OCI-LY1 (cell line): ENCODE results near the gene LYPLA2.
"Not testable (repeated sequence)": the region's sequence is repeated elsewhere in the genome, so short reads cannot be mapped to it uniquely, and the experiment has no call there.

Experiments used
- H2AFZ ChIP-seq: fragments of 200-600 bp; sonication (generic), shearing (Covaris generic); 2 replicates; pipeline ENCODE4 v1.6.0; 2014; ENCODE audit warnings: antibody characterized with exemption, mild to moderate bottlenecking, low read length
- H3F3A ChIP-seq: fragments of 200-600 bp; sonication (generic), shearing (Covaris generic); 2 replicates; pipeline ENCODE4 v1.6.0; 2014; ENCODE audit warnings: mild to moderate bottlenecking, antibody characterized with exemption, low read length, moderate library complexity; ENCODE audit not compliant: insufficient read depth
- H3K27ac ChIP-seq: fragments of 200-600 bp; sonication (generic); 2 replicates; pipeline ENCODE4 v1.5.1; 2014; ENCODE audit warnings: low read length, mixed run types, mild to moderate bottlenecking, low read depth; ENCODE audit not compliant: poor library complexity, severe bottlenecking
- H3K27me3 ChIP-seq: fragments of 200-600 bp; sonication (generic); 2 replicates; pipeline ENCODE4 v1.6.0; 2014; ENCODE audit warnings: antibody characterized with exemption, mild to moderate bottlenecking, low read length, moderate library complexity; ENCODE audit not compliant: insufficient read depth
- H3K36me3 ChIP-seq: fragments of 200-600 bp; sonication (generic); 2 replicates; pipeline ENCODE4 v1.6.1; 2014; ENCODE audit warnings: mild to moderate bottlenecking, antibody characterized with exemption, low read length, moderate library complexity, mixed read lengths; ENCODE audit not compliant: insufficient read depth
- H3K4me1 ChIP-seq: fragments of 200-600 bp; sonication (generic); 2 replicates; pipeline ENCODE4 v1.5.1; 2014; ENCODE audit warnings: mild to moderate bottlenecking, low read length, moderate library complexity; ENCODE audit not compliant: insufficient read depth, severe bottlenecking
- H3K4me2 ChIP-seq: fragments of 200-600 bp; sonication (generic), shearing (Covaris generic); 2 replicates; pipeline ENCODE4 v1.6.1; 2014; ENCODE audit warnings: low read length
- H3K4me3 ChIP-seq: fragments of 200-600 bp; sonication (generic); 2 replicates; pipeline ENCODE4 v1.5.1; 2014; ENCODE audit warnings: low read length, low read depth, mild to moderate bottlenecking, mixed read lengths; ENCODE audit not compliant: poor library complexity, severe bottlenecking
- H3K79me2 ChIP-seq: fragments of 200-600 bp; shearing (Covaris generic); 2 replicates; pipeline ENCODE4 v1.6.1; 2016; ENCODE audit warnings: mixed run types, low read length, mixed read lengths; ENCODE audit not compliant: insufficient read depth
- H3K9ac ChIP-seq: fragments of 200-600 bp; sonication (generic), shearing (Covaris generic); 2 replicates; pipeline ENCODE4 v1.6.1; 2014; ENCODE audit warnings: mild to moderate bottlenecking, low read length, mixed read lengths
- H3K9me2 ChIP-seq: fragments of 200-600 bp; sonication (generic), shearing (Covaris generic); 2 replicates; pipeline ENCODE4 v1.6.1; 2014; ENCODE audit warnings: low read depth, mild to moderate bottlenecking, low read length, mixed read lengths
- H3K9me3 ChIP-seq: fragments of 200-600 bp; shearing (Covaris generic); 2 replicates; pipeline ENCODE4 v1.6.1; 2014; ENCODE audit warnings: low read length, mixed read lengths
- H4K20me1 ChIP-seq: fragments of 200-600 bp; sonication (generic), shearing (Covaris generic); 2 replicates; pipeline ENCODE4 v1.6.0; 2016; ENCODE audit warnings: mild to moderate bottlenecking, low read length; ENCODE audit not compliant: insufficient read depth
- CTCF ChIP-seq: fragments of 200-600 bp; sonication (generic), shearing (Covaris generic); IDR thresholded peaks from 2 replicates; pipeline ENCODE4 v1.5.1; 2017; ENCODE audit warnings: mild to moderate bottlenecking, antibody characterized with exemption, low read length, moderate library complexity, mixed read lengths
- EZH2 ChIP-seq: fragments of 200-600 bp; sonication (generic), shearing (Covaris generic); IDR thresholded peaks from 2 replicates; pipeline ENCODE4 v1.8.0; 2017; ENCODE audit warnings: borderline replicate concordance, mixed run types, mild to moderate bottlenecking, antibody characterized with exemption, low read length, moderate library complexity, mixed read lengths

Gene LYPLA2

GRCh38 chr1:23793861-23794731 is 3.2 kb downstream of the LYPLA2 start:
- peaks cover 20% of the 10 kb centered on the region; the same call in 1 of the 2 replicates for H3K36me3 ChIP-seq
- H3K4me1 ChIP-seq, result peaks cover 29% of the 10 kb centered on the region
- H3F3A ChIP-seq, result no peaks in the 10 kb centered on the region
- H3K4me3 ChIP-seq, result no peak overlapping the region
- no peak overlapping the region for H3K27ac ChIP-seq
- no peak overlapping the region for H3K4me2 ChIP-seq
- H2AFZ ChIP-seq, result no peak overlapping the region
- no peak overlapping the region for H3K9ac ChIP-seq
- TF ChIP-seq CTCF, result no peak
- TF ChIP-seq EZH2, result no peak
- H3K9me2 ChIP-seq, result no peaks in the 10 kb centered on the region
- H3K79me2 ChIP-seq, result peaks cover 6% of the 10 kb centered on the region; the same call in 1 of the 2 replicates
- no peaks in the 10 kb centered on the region for H4K20me1 ChIP-seq
- no peaks in the 10 kb centered on the region for H3K9me3 ChIP-seq
- no peaks in the 10 kb centered on the region for H3K27me3 ChIP-seq

- H3K27ac ChIP-seq, H3K4me2 ChIP-seq, H3K27me3 ChIP-seq, H3F3A ChIP-seq, H3K4me3 ChIP-seq, H3K9ac ChIP-seq, H3K9me3 ChIP-seq, H4K20me1 ChIP-seq, H3K79me2 ChIP-seq, H2AFZ ChIP-seq, H3K9me2 ChIP-seq: not testable (repeated sequence)
- H3K4me1 ChIP-seq, result peaks cover 36% of the 10 kb centered on the region
- H3K36me3 ChIP-seq, result peaks cover 20% of the 10 kb centered on the region; the same call in 1 of the 2 replicates
Measured at GRCh38 chr1:23794732-23795182, 3.8 kb downstream of the LYPLA2 start.

DNA sequence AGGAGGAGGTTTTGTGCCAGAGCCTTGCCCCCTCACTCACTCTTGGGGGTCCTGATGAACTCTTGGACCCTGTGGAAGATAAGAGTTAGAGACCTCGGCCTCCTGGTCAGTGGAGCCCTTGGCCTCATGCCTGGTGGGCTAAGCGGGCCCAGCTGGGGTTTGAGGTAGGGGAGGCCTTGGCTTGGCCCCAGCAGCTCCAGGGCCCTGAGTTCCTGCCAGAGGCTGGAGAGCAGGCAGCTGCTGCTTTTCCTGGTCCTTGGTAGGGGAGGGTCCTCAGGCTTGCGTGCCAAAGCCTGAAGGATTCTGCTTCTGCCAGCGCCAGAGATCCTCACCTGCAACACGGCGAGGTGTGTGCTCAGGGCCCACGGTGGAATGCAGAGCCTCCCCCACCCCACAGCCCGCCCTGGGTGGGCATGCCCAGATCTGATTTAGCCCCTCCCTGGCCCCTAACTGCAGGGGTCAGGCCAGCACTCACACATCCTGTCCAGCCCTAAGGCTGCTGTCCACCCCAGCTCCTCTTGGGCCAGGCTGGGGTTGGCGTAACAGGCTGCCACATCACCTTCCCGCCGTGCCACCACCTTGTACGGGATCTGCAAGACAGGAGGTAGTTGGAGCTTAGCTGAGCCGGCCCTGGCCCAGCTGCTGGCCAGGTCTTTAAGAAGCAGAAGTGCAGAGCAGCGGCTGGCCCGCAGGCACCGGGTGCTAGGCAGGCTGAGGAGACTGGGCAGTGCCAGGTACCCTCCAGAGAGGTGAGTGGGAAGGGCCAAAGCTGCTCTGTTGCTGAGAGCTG is 4.9 kb downstream of the LYPLA2 start:
- Histone ChIP-seq H2AFZ (no peak overlapping the region), H3F3A (no peaks in the 10 kb centered on the region), H3K36me3 (peaks cover 20% of the 10 kb centered on the region; the same call in 1 of the 2 replicates)

More for the DNA sequence above, 4.9 kb downstream of the LYPLA2 start:
- H3K27ac ChIP-seq, result no peak overlapping the region
- H3K9me3 ChIP-seq, result no peaks in the 10 kb centered on the region
- no peak overlapping the region for H3K9ac ChIP-seq
- H3K4me1 ChIP-seq, result peaks cover 32% of the 10 kb centered on the region
- no peaks in the 10 kb centered on the region for H3K9me2 ChIP-seq
- H3K4me2 ChIP-seq, result no peak overlapping the region
- H3K79me2 ChIP-seq, result peaks cover 6% of the 10 kb centered on the region; the same call in 1 of the 2 replicates
- H4K20me1 ChIP-seq, result no peaks in the 10 kb centered on the region
- H3K27me3 ChIP-seq, result no peaks in the 10 kb centered on the region
- no peak overlapping the region for H3K4me3 ChIP-seq
- no peak for TF ChIP-seq EZH2
- TF ChIP-seq CTCF, result no peak
